ENCODE measurements around the gene PAN3. TPM values are rescaled to one million over a fixed set of nuclear protein-coding genes. Genes with fewer than 3 reads are reported as not detected.

PAN3 gene
- total RNA-seq, 1 donor from 2014 or later = 50.1 TPM

DNA sequence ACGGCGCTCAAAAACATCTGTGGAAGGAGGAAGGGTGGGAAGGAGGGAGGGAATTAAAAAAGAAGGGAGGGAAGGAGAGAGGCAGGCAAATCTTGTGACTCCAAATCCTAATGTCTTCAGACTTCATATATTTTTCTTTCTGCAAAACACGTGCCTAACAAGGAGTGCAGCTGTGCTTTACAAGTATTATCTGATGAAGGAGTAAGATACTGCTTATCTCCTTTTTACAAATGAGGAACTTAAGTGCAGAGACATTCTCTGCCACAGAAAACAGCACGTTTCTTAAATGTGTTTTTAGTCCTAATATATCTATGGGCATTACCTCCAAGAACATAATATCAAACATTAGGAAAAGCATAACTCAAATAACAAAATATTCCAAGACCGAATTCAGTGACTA, 44.5 kb upstream of the PAN3 start:
- Histone ChIP-seq H3K27ac (no peak overlapping the region), H3K9ac (no peak overlapping the region), H4K20me1 (ENCODE audit: low read depth) (no peaks in the 10 kb centered on the region), H2AFZ (replicated peaks) (no peak overlapping the region), H3K9me3 (ENCODE audit: low read depth) (no peaks in the 10 kb centered on the region), H3K36me3 (no peaks in the 10 kb centered on the region), H3F3A (ENCODE audit: low read depth) (no peaks in the 10 kb centered on the region), H3K27me3 (peaks cover 37% of the 10 kb centered on the region), H3K4me3 (no peak overlapping the region), H3K4me1 (no peaks in the 10 kb centered on the region), H3K4me2 (no peak overlapping the region), H3K79me2 (ENCODE audit: low read depth) (no peaks in the 10 kb centered on the region)
- Mint-ChIP-seq H3K36me3 (peaks cover 2% of the 10 kb centered on the region), H3K27ac (no peak overlapping the region), H3K4me3 (no peak overlapping the region), H3K27me3 (ENCODE audit: insufficient read depth, low read depth) (peaks cover 21% of the 10 kb centered on the region), H3K9me3 (peaks cover 3% of the 10 kb centered on the region), H3K4me1 (no peaks in the 10 kb centered on the region)
- TF ChIP-seq CTCF (IDR thresholded peaks at IDR 0.05) (no peak), EZH2 (IDR thresholded peaks at IDR 0.05) (no peak), EZH2phosphoT487 (IDR thresholded peaks at IDR 0.05) (no peak)
- no peak for DNase-seq (ENCODE audit: low spot score)

- Histone ChIP-seq H3F3A (ENCODE audit: low read depth) (peaks cover 1% of the 10 kb centered on the region), H3K27ac (no peak overlapping the region), H3K4me1 (peaks cover 2% of the 10 kb centered on the region), H3K4me3 (no peak overlapping the region), H3K4me2 (no peak overlapping the region), H3K27me3 (peaks cover 42% of the 10 kb centered on the region), H3K79me2 (ENCODE audit: low read depth) (no peaks in the 10 kb centered on the region), H3K9ac (no peak overlapping the region), H3K36me3 (no peaks in the 10 kb centered on the region), H4K20me1 (ENCODE audit: low read depth) (no peaks in the 10 kb centered on the region), H2AFZ (replicated peaks) (no peak overlapping the region), H3K9me3 (ENCODE audit: low read depth) (no peaks in the 10 kb centered on the region)
- Mint-ChIP-seq H3K27me3 (ENCODE audit: insufficient read depth, low read depth) (peaks cover 24% of the 10 kb centered on the region), H3K4me1 (no peaks in the 10 kb centered on the region), H3K4me3 (no peak overlapping the region), H3K9me3 (peaks cover 4% of the 10 kb centered on the region), H3K27ac (no peak overlapping the region), H3K36me3 (peaks cover 2% of the 10 kb centered on the region)
- TF ChIP-seq CTCF (IDR thresholded peaks at IDR 0.05) = no peak
- TF ChIP-seq EZH2phosphoT487 (IDR thresholded peaks at IDR 0.05) = no peak
- TF ChIP-seq EZH2 (IDR thresholded peaks at IDR 0.05) = no peak
- DNase-seq (ENCODE audit: low spot score) = no peak
Observed at GRCh38 chr13:28094306-28094705, 44.0 kb upstream of the PAN3 start.

DNA sequence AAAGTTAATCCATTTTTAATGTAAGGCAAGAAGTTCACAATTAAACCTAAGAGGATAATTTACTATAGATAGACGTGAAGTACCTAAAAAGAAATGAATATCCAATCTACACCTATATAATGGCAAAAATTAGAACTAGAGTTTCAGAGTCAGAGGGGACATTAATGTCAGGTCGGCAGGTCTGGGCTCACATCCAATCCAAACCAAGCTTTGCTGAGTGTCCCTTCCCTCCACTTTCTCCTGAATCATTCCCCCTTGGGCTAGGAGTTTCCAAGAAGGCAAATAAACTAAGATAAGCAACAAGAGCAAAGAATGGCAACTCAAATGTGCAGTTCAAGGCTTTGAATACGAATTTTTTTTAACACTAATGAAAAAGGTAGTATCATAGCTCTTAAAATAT, 40.8 kb upstream of the PAN3 start:
- H3K4me3 ChIP-seq = no peak overlapping the region
- H3K27ac Mint-ChIP-seq = no peak overlapping the region
- H3K9me3 ChIP-seq (ENCODE audit: low read depth) = no peaks in the 10 kb centered on the region
- no peak overlapping the region for H3K27ac ChIP-seq
- no peak overlapping the region for H3K9ac ChIP-seq
- TF ChIP-seq EZH2 (IDR thresholded peaks at IDR 0.05) = no peak
- TF ChIP-seq EZH2phosphoT487 (IDR thresholded peaks at IDR 0.05) = no peak
- TF ChIP-seq CTCF (IDR thresholded peaks at IDR 0.05) = no peak
- peaks cover 5% of the 10 kb centered on the region for H3K4me1 Mint-ChIP-seq
- no peak overlapping the region for H3K4me3 Mint-ChIP-seq
- peaks cover 2% of the 10 kb centered on the region for H3K36me3 Mint-ChIP-seq
- H3K4me2 ChIP-seq = no peak overlapping the region
- H3K4me1 ChIP-seq = peaks cover 12% of the 10 kb centered on the region
- peaks cover 20% of the 10 kb centered on the region for H3F3A ChIP-seq (ENCODE audit: low read depth)
- H4K20me1 ChIP-seq (ENCODE audit: low read depth) = no peaks in the 10 kb centered on the region
- H3K36me3 ChIP-seq = no peaks in the 10 kb centered on the region
- H2AFZ ChIP-seq (replicated peaks) = no peak overlapping the region
- H3K9me3 Mint-ChIP-seq = peaks cover 4% of the 10 kb centered on the region
- H3K27me3 ChIP-seq = peaks cover 74% of the 10 kb centered on the region
- no peaks in the 10 kb centered on the region for H3K79me2 ChIP-seq (ENCODE audit: low read depth)
- DNase-seq (ENCODE audit: low spot score) = no peak
- H3K27me3 Mint-ChIP-seq (ENCODE audit: insufficient read depth, low read depth) = peaks cover 39% of the 10 kb centered on the region

Data from neural progenitor cell (in vitro differentiated cells).